HFFc6 (cell line): ENCODE data around the gene ZFP28. TPM values are rescaled to one million over a fixed set of nuclear protein-coding genes. Genes with fewer than 3 reads are reported as not detected.

ENCODE experiments used
- DNase-seq: peaks from one replicate; pipeline ENCODE4 v3.0.0-alpha.2; 2018
- H3K27ac Mint-ChIP-seq: 2 replicates; pipeline ENCODE4 v1.8.0; 2020; ENCODE audit warnings: mild to moderate bottlenecking, mixed read lengths
- H3K27me3 Mint-ChIP-seq: 2 replicates; pipeline ENCODE4 v1.8.0; 2021; ENCODE audit warnings: mild to moderate bottlenecking, moderate library complexity, mixed read lengths; ENCODE audit not compliant: insufficient read depth
- H3K36me3 Mint-ChIP-seq: 2 replicates; pipeline ENCODE4 v1.8.0; 2021; ENCODE audit warnings: low read depth, mixed read lengths
- H3K4me1 Mint-ChIP-seq: 2 replicates; pipeline ENCODE4 v1.8.0; 2020; ENCODE audit warnings: low read depth, mixed read lengths
- H3K4me3 Mint-ChIP-seq: 2 replicates; pipeline ENCODE4 v1.8.0; 2020; ENCODE audit warnings: mild to moderate bottlenecking, moderate library complexity, mixed read lengths
- H3K9me3 Mint-ChIP-seq: 2 replicates; pipeline ENCODE4 v1.8.0; 2020; ENCODE audit warnings: mild to moderate bottlenecking, mixed read lengths
- CTCF ChIP-seq: fragments of 200-600 bp; sonication (generic); IDR thresholded peaks from 2 replicates; pipeline ENCODE4 v1.5.0; 2021; ENCODE audit warnings: antibody characterized with exemption, mild to moderate bottlenecking
- total RNA-seq, 6 experiments: library from RNA; stranded (reverse); fragmentation: NEBNext Ultra II Directional; extraction: Animal tissue kit (Norgen Biotek cat#: 25700); gene quantifications; 2 replicates in 1 of 6; 3 replicates in 5 of 6; pipeline ENCODE4 v1.2.3, GENCODE V29; 2021

ZFP28 gene
- total RNA-seq, 6 experiments from 2014 or later: 3.8 to 5.8 (median 5.0) TPM

DNA sequence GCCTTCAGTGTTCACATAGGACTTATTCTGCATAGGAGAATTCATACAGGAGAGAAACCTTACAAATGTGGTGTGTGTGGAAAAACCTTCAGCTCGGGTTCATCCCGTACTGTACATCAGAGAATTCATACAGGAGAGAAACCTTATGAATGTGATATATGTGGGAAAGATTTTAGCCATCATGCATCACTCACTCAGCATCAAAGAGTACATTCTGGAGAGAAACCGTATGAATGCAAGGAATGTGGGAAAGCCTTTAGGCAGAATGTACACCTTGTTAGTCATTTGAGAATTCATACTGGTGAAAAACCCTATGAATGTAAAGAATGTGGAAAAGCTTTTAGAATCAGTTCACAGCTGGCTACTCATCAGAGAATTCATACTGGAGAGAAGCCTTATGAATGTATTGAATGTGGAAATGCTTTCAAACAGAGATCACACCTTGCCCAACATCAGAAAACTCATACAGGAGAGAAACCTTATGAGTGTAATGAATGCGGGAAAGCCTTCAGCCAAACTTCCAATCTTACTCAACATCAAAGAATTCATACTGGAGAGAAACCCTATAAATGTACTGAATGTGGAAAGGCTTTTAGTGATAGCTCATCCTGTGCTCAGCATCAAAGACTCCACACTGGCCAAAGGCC lies 13.4 kb upstream of the ZFP28 start:
- H3K4me3 Mint-ChIP-seq: no peak overlapping the region
- H3K4me1 Mint-ChIP-seq: no peaks in the 10 kb centered on the region
- no peak overlapping the region for H3K27ac Mint-ChIP-seq
- TF ChIP-seq CTCF: no peak
- H3K9me3 Mint-ChIP-seq: peaks cover 91% of the 10 kb centered on the region
- H3K36me3 Mint-ChIP-seq: peaks cover 74% of the 10 kb centered on the region
- DNase-seq: no peak
- no peaks in the 10 kb centered on the region for H3K27me3 Mint-ChIP-seq

DNA sequence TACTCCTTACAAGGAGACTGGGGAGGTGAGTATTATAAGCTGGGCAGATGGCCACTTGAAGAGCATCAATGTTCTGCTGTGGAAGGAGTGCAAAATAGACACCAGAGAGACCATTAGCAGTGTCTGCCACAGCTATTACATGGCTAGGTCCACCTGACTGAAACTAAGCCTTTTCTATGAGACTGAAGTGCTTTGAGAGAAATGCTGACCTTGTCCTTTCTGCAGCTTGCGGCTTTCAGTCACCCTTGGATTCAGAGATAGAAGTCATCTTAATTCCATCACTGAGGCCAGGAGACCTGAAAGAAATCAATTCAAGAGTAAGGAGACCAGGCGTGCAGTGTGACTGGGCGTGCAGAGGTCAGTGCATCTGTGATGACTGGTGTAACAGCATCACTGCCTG lies 1.3 kb upstream of the ZFP28 start:
- TF ChIP-seq CTCF: no peak
- no peak overlapping the region for H3K27ac Mint-ChIP-seq
- peaks cover 64% of the 10 kb centered on the region for H3K36me3 Mint-ChIP-seq
- H3K4me1 Mint-ChIP-seq: peaks cover 11% of the 10 kb centered on the region; the same call in 1 of the 2 replicates
- peaks cover 2% of the 10 kb centered on the region for H3K27me3 Mint-ChIP-seq
- H3K9me3 Mint-ChIP-seq: peaks cover 75% of the 10 kb centered on the region
- H3K4me3 Mint-ChIP-seq: peak overlapping the region; percentile 94
- DNase-seq: no peak

DNA sequence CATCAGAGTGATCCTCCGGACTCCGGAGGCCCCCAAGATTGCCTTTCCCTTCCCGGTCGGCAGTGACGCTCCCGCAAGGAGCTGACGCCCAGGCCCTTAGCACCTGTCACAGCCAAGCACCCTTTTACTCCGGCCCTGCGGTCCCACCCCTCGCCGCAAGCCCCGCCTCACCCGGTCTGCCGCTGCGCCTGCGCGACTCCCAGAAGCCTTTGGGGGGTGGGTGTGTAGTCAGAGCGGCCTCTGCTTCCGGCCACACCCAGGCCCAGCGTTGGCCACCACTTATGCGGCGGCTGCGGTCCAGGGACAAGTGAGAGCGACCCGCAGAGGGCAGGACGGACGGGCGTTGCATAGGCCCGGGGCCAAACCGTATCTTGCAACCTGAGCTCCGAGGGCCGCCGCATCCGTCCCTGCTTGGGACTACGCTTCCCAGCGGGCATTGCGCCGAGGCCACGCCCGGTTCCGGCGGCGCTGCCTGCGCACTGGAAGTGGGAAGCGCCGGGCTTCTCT lies 441 bp upstream of the ZFP28 start:
- Mint-ChIP-seq H3K4me3 (peak overlapping the region; percentile 94), H3K4me1 (peaks cover 11% of the 10 kb centered on the region; the same call in 1 of the 2 replicates), H3K27ac (peak overlapping the region; percentile 91), H3K9me3 (peaks cover 71% of the 10 kb centered on the region), H3K27me3 (peaks cover 2% of the 10 kb centered on the region), H3K36me3 (peaks cover 63% of the 10 kb centered on the region)
- DNase-seq: peak; percentile 75
- TF ChIP-seq CTCF: no peak

GRCh38 chr19:56543776-56544175 lies 5.0 kb downstream of the ZFP28 start:
- Mint-ChIP-seq H3K27me3 (peaks cover 2% of the 10 kb centered on the region), H3K27ac (no peak overlapping the region), H3K9me3 (peaks cover 66% of the 10 kb centered on the region), H3K4me1 (peaks cover 11% of the 10 kb centered on the region; the same call in 1 of the 2 replicates), H3K36me3 (peaks cover 90% of the 10 kb centered on the region), H3K4me3 (no peak overlapping the region)
- no peak for DNase-seq
- no peak for TF ChIP-seq CTCF

- Mint-ChIP-seq H3K9me3 (peaks cover 68% of the 10 kb centered on the region), H3K4me3 (no peak overlapping the region), H3K4me1 (no peaks in the 10 kb centered on the region), H3K36me3 (peaks cover 87% of the 10 kb centered on the region), H3K27ac (no peak overlapping the region), H3K27me3 (no peaks in the 10 kb centered on the region)
- peak; percentile 38; the same call in 1 of the 2 replicates for TF ChIP-seq CTCF
- no peak for DNase-seq
Measured at GRCh38 chr19:56547535-56547934, 8.8 kb downstream of the ZFP28 start.
